Measurements from ENCODE around the gene EPHA2. TPM values are rescaled to one million over a fixed set of nuclear protein-coding genes. Genes with fewer than 3 reads are reported as not detected.

Gene EPHA2
- total RNA-seq, 2 donors from 2014 or later = 19.5 to 26.7 TPM

DNA sequence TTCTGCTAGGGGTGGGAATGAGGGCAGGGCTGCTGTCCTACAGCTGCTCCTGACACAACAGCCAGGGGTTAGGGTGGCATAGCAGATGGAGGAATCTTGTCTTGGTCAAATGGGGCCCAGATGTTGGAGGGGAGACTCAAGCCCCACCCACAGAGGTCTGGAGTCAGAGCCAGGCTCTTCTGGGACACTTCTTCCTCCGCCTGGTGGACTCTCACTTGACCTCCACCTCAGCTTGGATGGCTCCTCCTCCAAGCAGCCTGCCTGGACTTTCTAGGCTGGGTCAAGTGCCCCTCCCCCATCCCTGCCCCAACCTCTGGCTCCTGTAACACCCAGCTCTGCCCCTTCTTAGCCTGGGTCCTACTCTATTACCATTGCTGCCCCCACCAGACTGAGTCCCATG, 35.5 kb downstream of the EPHA2 start:
- 64 to 100% methylated on average over 1 of the region's 1 CpG for WGBS, 2 donors
- DNase-seq = peak in 1 of 4 donors; percentile 14
- ATAC-seq = no peak

GRCh38 chr1:16119926-16120325, 35.9 kb downstream of the EPHA2 start:
- peaks cover 28% of the 10 kb centered on the region for H3K4me1 ChIP-seq
- no peak overlapping the region for H3K27ac ChIP-seq
- ATAC-seq (no peak), DNase-seq (no peak)
- no peaks in the 10 kb centered on the region for H3K27me3 ChIP-seq
- no peak overlapping the region for H3K4me3 ChIP-seq
- 84 to 93% methylated on average over 8 to 10 of the region's 10 CpGs for WGBS, 2 donors
- no peaks in the 10 kb centered on the region for H3K9me3 ChIP-seq
- intact Hi-C loops (cut with DNase I) = no loop called here
- H3K36me3 ChIP-seq (replicated peaks in 1 of 2; ENCODE audit: insufficient read depth in 1 of 2, low read depth in 2 of 2) = no peaks in the 10 kb centered on the region
- TF ChIP-seq POLR2A (IDR thresholded peaks at IDR 0.05) (no peak), CTCF (IDR thresholded peaks at IDR 0.05) (no peak)

More for the DNA sequence above, 35.5 kb downstream of the EPHA2 start:
- peak overlapping the region in 1 of 4 donors; percentile 32 for H3K27ac ChIP-seq
- peaks cover 28% of the 10 kb centered on the region for H3K4me1 ChIP-seq
- H3K36me3 ChIP-seq (replicated peaks in 1 of 2; ENCODE audit: insufficient read depth in 1 of 2, low read depth in 2 of 2) = no peaks in the 10 kb centered on the region
- intact Hi-C loops (cut with DNase I) = no loop called here
- no peak overlapping the region for H3K4me3 ChIP-seq
- H3K9me3 ChIP-seq = no peaks in the 10 kb centered on the region
- H3K27me3 ChIP-seq = no peaks in the 10 kb centered on the region
- TF ChIP-seq POLR2A (IDR thresholded peaks at IDR 0.05) (no peak), CTCF (IDR thresholded peaks at IDR 0.05) (no peak)

- Histone ChIP-seq H3K9me3 (no peaks in the 10 kb centered on the region), H3K27ac (no peak overlapping the region), H3K4me3 (no peak overlapping the region), H3K4me1 (peaks cover 28% of the 10 kb centered on the region), H3K27me3 (no peaks in the 10 kb centered on the region), H3K36me3 (replicated peaks in 1 of 2; ENCODE audit: insufficient read depth in 1 of 2, low read depth in 2 of 2) (no peaks in the 10 kb centered on the region)
- intact Hi-C loops (cut with DNase I) = no loop called here
- 88 to 90% methylated on average over 6 of the region's 6 CpGs for WGBS, 2 donors
- no peak for TF ChIP-seq CTCF (IDR thresholded peaks at IDR 0.05)
- no peak for TF ChIP-seq POLR2A (IDR thresholded peaks at IDR 0.05)
- ATAC-seq (no peak), DNase-seq (no peak)
These were observed 36.4 kb downstream of the EPHA2 start for GRCh38 chr1:16119504-16119903.

DNA sequence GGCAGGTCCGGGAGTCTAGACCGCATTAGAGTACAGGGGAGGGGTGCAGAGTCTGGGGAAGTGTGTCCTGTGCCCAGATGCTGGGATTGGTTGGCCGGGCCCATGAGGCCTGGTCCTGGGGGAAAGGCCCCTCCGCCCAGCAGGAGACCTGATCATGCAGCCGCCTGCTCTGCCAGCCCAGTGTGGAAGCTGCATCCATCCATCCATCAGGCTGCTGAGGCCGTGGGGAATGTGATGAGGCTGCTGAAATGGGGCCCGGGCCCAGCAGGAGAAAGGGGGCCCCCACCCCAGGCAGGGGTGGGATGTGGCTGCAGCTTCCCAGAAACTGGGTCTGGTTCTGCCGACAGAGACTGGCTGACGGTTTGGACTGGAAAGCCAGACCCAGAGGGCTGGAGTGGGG, 37.2 kb downstream of the EPHA2 start:
- Histone ChIP-seq H3K27ac (no peak overlapping the region), H3K9me3 (no peaks in the 10 kb centered on the region), H3K4me3 (no peak overlapping the region), H3K4me1 (peaks cover 28% of the 10 kb centered on the region), H3K27me3 (no peaks in the 10 kb centered on the region), H3K36me3 (replicated peaks in 1 of 2; ENCODE audit: insufficient read depth in 1 of 2, low read depth in 2 of 2) (no peaks in the 10 kb centered on the region)
- DNase-seq (no peak), ATAC-seq (no peak)
- intact Hi-C loops (cut with DNase I) = no loop called here
- WGBS, 2 donors = 91% methylated on average over 5 to 9 of the region's 9 CpGs
- TF ChIP-seq POLR2A (IDR thresholded peaks at IDR 0.05) (no peak), CTCF (IDR thresholded peaks at IDR 0.05) (no peak)

DNA sequence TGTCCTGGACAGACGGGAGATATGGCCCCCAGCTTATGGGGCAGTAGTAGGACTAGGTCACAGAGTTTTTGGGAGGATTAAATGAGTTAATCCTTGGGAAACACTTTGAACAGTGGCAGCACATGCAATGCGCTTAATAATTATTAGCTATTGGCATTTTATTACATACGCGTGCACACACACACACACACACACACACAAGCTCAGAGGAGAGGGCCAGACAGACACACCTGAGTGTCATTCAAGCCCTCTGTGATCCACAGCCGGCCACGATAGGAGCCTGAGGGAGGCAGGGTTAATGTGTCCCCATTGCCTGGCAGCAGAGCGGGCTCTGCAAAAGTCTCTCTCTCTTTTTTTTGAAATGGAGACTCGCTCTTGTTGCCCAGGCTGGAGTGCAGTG, 37.9 kb downstream of the EPHA2 start:
- Histone ChIP-seq H3K36me3 (replicated peaks in 1 of 2; ENCODE audit: insufficient read depth in 1 of 2, low read depth in 2 of 2) (no peaks in the 10 kb centered on the region), H3K4me1 (peaks cover 35% of the 10 kb centered on the region), H3K9me3 (no peaks in the 10 kb centered on the region), H3K27ac (no peak overlapping the region), H3K27me3 (no peaks in the 10 kb centered on the region), H3K4me3 (no peak overlapping the region)
- WGBS, 2 donors = 74 to 82% methylated on average over 8 of the region's 8 CpGs
- ATAC-seq (no peak), DNase-seq (no peak)
- no peak for TF ChIP-seq CTCF (IDR thresholded peaks at IDR 0.05)
- TF ChIP-seq POLR2A (IDR thresholded peaks at IDR 0.05) = no peak
- intact Hi-C loops (cut with DNase I) = no loop called here

Measured in body of pancreas (tissue), 4 donors.